Naive B cell (primary cell): ENCODE measurements around the gene SHFL. TPM values are rescaled to one million over a fixed set of nuclear protein-coding genes. Genes with fewer than 3 reads are reported as not detected.

Experiments
- ATAC-seq, 2 donors: fragments of 150-1000 bp; cut with Tn5 transposase; 2 replicates each; pipeline ENCODE4 v1.10.0; 2021; ENCODE audit warnings: low read depth in 2 of 2, mild to moderate bottlenecking in 2 of 2, moderate library complexity in 2 of 2
- DNase-seq: peaks from one replicate; pipeline ENCODE4 v3.0.0; 2022
- H3K27ac Mint-ChIP-seq, 6 donors: one replicate each; pipeline ENCODE4 v1.8.0; 2020 to 2022; ENCODE audit warnings: mild to moderate bottlenecking in 6 of 6, mixed read lengths in 6 of 6, moderate library complexity in 5 of 6, inconsistent platforms in 2 of 6
- H3K27me3 Mint-ChIP-seq, 3 donors: one replicate each; pipeline ENCODE4 v1.8.0; 2021 to 2022; ENCODE audit warnings: mixed read lengths in 3 of 3, mild to moderate bottlenecking in 1 of 3
- H3K36me3 Mint-ChIP-seq, 2 donors: one replicate each; pipeline ENCODE4 v1.8.0; 2020 to 2022; ENCODE audit warnings: mixed read lengths in 2 of 2, inconsistent platforms in 1 of 2, mild to moderate bottlenecking in 1 of 2
- H3K4me1 Mint-ChIP-seq, 3 donors: one replicate each; pipeline ENCODE4 v1.8.0; 2020 to 2022; ENCODE audit warnings: mixed read lengths in 3 of 3, inconsistent platforms in 1 of 3, mild to moderate bottlenecking in 1 of 3, moderate library complexity in 1 of 3
- H3K4me3 Mint-ChIP-seq, 8 donors: one replicate each; pipeline ENCODE4 v1.8.0; 2020 to 2022; ENCODE audit warnings: mild to moderate bottlenecking in 8 of 8, mixed read lengths in 8 of 8, moderate library complexity in 8 of 8, inconsistent platforms in 2 of 8
- H3K9me3 Mint-ChIP-seq, 7 donors: one replicate each; pipeline ENCODE4 v1.8.0; 2020 to 2022; ENCODE audit warnings: mixed read lengths in 7 of 7, mild to moderate bottlenecking in 5 of 7, inconsistent platforms in 2 of 7, moderate library complexity in 1 of 7
- polyA plus RNA-seq, 6 donors: library from polyadenylated mRNA; unstranded; fragments of 300-500 nt; fragmentation: Illumina TruSeq; gene quantifications; one replicate each; pipeline ENCODE4 v1.2.3, GENCODE V29; 2021; ENCODE audit warnings: low read depth in 6 of 6

Gene SHFL
- polyA plus RNA-seq, 6 donors from 2014 or later = 14.7 to 37.0 (median 23.8) TPM

DNA sequence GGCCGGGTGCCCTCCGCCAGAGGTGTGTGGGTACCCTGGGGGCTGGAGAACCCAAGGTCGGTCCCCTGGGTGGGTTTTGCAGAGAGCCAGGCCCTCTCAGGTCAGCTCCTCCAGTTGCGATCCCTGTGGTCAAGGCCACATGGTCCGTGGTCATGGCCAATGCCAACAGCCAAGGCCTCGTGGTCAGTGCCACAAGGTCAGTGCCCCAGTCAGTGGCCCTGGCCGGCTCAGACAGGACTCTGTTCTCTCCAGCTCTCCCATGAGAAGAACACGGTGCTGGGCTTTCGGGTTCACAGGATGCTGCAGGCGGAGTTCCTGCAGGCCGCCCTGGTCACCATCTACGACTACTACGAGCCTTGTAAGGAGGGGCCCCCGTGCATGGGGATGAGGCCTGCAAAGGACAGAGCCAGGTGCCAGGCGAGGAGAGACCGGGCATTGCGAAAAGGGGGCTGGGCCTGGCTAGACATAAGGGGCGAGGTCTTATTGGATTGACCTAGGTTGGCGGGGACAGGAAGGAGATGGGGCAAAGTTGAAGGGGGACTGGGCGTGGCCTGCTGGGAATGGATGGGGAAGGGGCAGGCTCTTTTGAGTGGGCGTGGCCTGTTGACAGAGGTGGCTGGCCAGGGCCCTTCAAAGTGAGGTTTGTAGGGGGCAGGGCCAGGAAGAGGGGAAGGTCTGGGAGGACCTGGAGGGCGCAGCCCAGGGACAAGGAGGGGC lies 15.2 kb upstream of the SHFL start:
- Mint-ChIP-seq H3K4me1 (peaks cover 0 to 6% (median under 1%) of the 10 kb centered on the region in 3 donors), H3K9me3 (peaks cover 5 to 17% (median 10%) of the 10 kb centered on the region in 7 donors), H3K27ac (peak overlapping the region in 1 of 6 donors; percentile 67), H3K4me3 (peak overlapping the region in 1 of 8 donors; percentile 62), H3K27me3 (peaks cover 11 to 39% (median 38%) of the 10 kb centered on the region in 3 donors), H3K36me3 (peaks cover 2 to 16% of the 10 kb centered on the region in 2 donors)
- ATAC-seq (no peak), DNase-seq (no peak)

- Mint-ChIP-seq H3K4me1 (peaks cover 0 to 6% (median 4%) of the 10 kb centered on the region in 3 donors), H3K9me3 (peaks cover 10 to 16% (median 12%) of the 10 kb centered on the region in 7 donors), H3K27me3 (peaks cover 6 to 37% (median 28%) of the 10 kb centered on the region in 3 donors), H3K27ac (no peak overlapping the region), H3K4me3 (no peak overlapping the region), H3K36me3 (peaks cover 0 to 19% of the 10 kb centered on the region in 2 donors)
- DNase-seq = no peak
- ATAC-seq = peak; percentile 56 to 58
These were observed 12.0 kb upstream of the SHFL start for GRCh38 chr19:10074153-10074552.

- Mint-ChIP-seq H3K9me3 (peaks cover 10 to 16% (median 11%) of the 10 kb centered on the region in 7 donors), H3K27me3 (peaks cover 0 to 25% (median 17%) of the 10 kb centered on the region in 3 donors), H3K4me3 (no peak overlapping the region), H3K4me1 (peaks cover 0 to 4% (median 0%) of the 10 kb centered on the region in 3 donors), H3K36me3 (peaks cover 0 to 16% of the 10 kb centered on the region in 2 donors), H3K27ac (no peak overlapping the region)
- DNase-seq (no peak), ATAC-seq (no peak)
These were observed 9.6 kb upstream of the SHFL start for GRCh38 chr19:10076535-10076934.

- Mint-ChIP-seq H3K4me3 (no peak overlapping the region), H3K4me1 (peaks cover 0 to 4% (median 0%) of the 10 kb centered on the region in 3 donors), H3K36me3 (peaks cover 0 to 11% of the 10 kb centered on the region in 2 donors), H3K27ac (peak overlapping the region in 1 of 6 donors; percentile 56), H3K27me3 (peaks cover 0 to 21% (median 12%) of the 10 kb centered on the region in 3 donors), H3K9me3 (peaks cover 6 to 12% (median 9%) of the 10 kb centered on the region in 7 donors)
- ATAC-seq (no peak), DNase-seq (no peak)
These were observed 7.8 kb upstream of the SHFL start for GRCh38 chr19:10078329-10078728.

GRCh38 chr19:10079031-10079453 lies 7.1 kb upstream of the SHFL start:
- DNase-seq = no peak
- no peak for ATAC-seq
- H3K4me1 Mint-ChIP-seq = peaks cover 0 to 4% (median 0%) of the 10 kb centered on the region in 3 donors
- H3K4me3 Mint-ChIP-seq = no peak overlapping the region
- H3K9me3 Mint-ChIP-seq = peaks cover 3 to 12% (median 6%) of the 10 kb centered on the region in 7 donors
- peaks cover 0 to 11% of the 10 kb centered on the region in 2 donors for H3K36me3 Mint-ChIP-seq
- H3K27me3 Mint-ChIP-seq = peaks cover 0 to 21% (median 12%) of the 10 kb centered on the region in 3 donors
- no peak overlapping the region for H3K27ac Mint-ChIP-seq

DNA sequence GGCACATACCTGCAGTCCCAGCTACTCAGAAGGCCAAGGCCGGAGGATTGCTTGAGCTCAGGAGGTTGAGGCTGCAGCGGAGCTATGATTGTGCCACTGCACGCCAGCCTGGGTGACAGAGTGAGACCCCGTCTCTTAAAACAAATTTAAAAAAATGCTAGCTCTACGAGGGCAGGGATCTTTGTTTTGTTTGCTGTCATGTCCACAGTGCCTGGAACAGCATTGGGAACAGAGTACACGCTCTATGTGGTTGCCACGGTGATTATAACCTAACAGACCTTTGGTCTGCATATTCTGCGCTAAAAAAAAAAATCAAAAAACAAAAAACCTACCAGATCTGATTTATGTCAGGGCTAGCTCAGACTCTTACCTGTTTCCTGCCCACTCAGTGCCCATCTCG lies 2.2 kb upstream of the SHFL start:
- peak overlapping the region in 4 of 8 donors; percentile 3 to 84 (median 62) for H3K4me3 Mint-ChIP-seq
- no peaks in the 10 kb centered on the region for H3K9me3 Mint-ChIP-seq
- DNase-seq = no peak
- ATAC-seq = no peak
- peaks cover 10 to 22% (median 18%) of the 10 kb centered on the region in 3 donors for H3K4me1 Mint-ChIP-seq
- peak overlapping the region in 1 of 6 donors; percentile 73 for H3K27ac Mint-ChIP-seq
- peaks cover 0 to 4% (median 0%) of the 10 kb centered on the region in 3 donors for H3K27me3 Mint-ChIP-seq
- H3K36me3 Mint-ChIP-seq = no peaks in the 10 kb centered on the region

DNA sequence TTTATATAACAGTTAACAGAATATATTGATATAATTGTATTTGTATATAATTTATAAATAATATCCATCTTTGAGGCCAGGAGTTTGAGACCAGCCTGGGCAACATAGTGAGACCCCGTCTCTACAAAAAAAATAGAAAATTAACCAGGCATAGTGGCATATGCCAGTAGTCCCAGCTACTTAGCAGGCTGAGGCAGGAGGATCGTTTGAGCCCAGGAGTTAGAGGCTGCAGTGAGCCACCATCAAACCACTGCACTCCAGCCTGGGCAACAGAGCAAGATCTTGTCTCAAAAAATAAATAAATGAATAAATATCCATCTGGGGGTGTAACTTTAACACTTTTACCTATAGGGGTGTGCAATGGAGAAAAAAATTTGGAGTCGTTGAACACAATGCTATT lies 1.3 kb upstream of the SHFL start:
- Mint-ChIP-seq H3K4me1 (peaks cover 10 to 22% (median 18%) of the 10 kb centered on the region in 3 donors), H3K36me3 (peaks cover 0 to 1% of the 10 kb centered on the region in 2 donors)

DNA sequence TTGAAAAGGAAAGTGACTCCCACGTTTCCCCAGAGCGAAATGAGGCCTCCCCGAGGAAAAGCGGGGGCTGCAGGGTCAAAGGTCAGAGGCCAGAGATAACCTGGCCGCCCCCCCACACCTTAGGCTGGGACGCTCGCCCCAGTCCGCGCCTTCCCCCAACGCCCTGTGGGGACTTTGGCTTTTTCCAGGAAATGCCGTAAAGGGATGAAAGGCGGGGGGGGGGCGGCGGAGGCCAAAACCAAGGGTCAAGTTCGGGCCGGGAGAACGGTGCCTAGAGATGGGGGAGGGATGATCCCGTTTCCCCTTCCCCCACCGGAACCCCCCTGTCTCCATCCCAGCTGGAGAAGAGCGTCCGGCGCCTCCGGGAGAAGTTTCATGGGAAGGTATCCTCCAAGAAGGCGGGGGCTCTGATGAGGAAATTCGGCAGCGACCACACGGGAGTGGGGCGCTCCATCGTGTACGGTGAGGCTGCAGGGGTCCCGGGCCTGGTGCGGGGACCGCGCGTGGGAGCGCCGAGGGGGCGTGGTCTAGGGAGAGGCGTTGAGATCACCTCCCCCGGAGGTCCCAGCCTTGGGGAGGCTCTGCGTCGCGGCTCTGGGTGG lies 575 bp downstream of the SHFL start:
- peaks cover 13 to 24% (median 21%) of the 10 kb centered on the region in 3 donors for H3K4me1 Mint-ChIP-seq
- peaks cover 0 to 2% (median 0%) of the 10 kb centered on the region in 7 donors for H3K9me3 Mint-ChIP-seq
- H3K36me3 Mint-ChIP-seq = peaks cover 5% of the 10 kb centered on the region in 2 donors
- H3K27ac Mint-ChIP-seq = peak overlapping the region in 3 of 6 donors; percentile 5 to 79 (median 50)
- H3K27me3 Mint-ChIP-seq = no peaks in the 10 kb centered on the region
- ATAC-seq = no peak
- DNase-seq = no peak
- peak overlapping the region; percentile 71 to 94 (median 88) for H3K4me3 Mint-ChIP-seq

More for the DNA sequence above, 1.3 kb upstream of the SHFL start:
- DNase-seq = no peak
- Mint-ChIP-seq H3K27ac (peak overlapping the region in 4 of 6 donors; percentile 52 to 81 (median 68)), H3K9me3 (no peaks in the 10 kb centered on the region), H3K27me3 (no peaks in the 10 kb centered on the region), H3K4me3 (peak overlapping the region in 7 of 8 donors; percentile 77 to 94 (median 88))
- no peak for ATAC-seq

GRCh38 chr19:10087296-10088061 lies 1.4 kb downstream of the SHFL start:
- Mint-ChIP-seq H3K4me1 (peaks cover 18 to 30% (median 25%) of the 10 kb centered on the region in 3 donors), H3K36me3 (peaks cover 5 to 10% of the 10 kb centered on the region in 2 donors), H3K27me3 (no peaks in the 10 kb centered on the region)

DNA sequence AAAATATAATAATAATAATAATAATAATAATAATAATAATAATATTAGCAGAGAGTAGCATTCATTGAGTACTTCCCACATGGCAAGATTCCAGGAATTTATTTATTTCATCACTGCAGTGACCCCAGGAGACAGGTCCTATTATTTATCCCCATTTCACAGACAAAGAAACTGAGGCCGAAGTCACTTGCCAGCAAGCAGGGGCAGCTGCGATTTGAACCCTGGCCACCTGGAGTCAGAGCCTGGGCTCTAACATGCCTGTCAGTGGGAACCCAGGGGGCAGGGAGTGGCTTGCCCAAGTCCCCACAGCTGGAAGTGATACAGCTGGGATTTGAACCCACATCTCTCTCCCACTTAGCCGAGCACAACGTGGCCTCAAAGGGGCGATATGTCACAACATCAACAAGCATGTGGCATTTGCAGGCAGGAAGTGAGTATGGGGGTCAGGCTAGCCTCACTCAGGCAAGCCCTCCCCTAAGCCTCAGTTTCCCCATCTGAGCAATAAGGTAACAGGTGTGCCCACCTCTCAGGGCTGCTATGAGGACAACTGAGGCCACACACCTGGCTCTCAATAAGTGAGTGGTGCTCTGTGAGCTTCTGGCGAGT lies 2.9 kb downstream of the SHFL start:
- peaks cover 11 to 25% of the 10 kb centered on the region in 2 donors for H3K36me3 Mint-ChIP-seq
- peak overlapping the region in 2 of 8 donors; percentile 30 to 50 for H3K4me3 Mint-ChIP-seq

More at GRCh38 chr19:10087296-10088061, 1.4 kb downstream of the SHFL start:
- Mint-ChIP-seq H3K9me3 (peaks cover 0 to 2% (median 0%) of the 10 kb centered on the region in 7 donors), H3K27ac (peak overlapping the region in 2 of 6 donors; percentile 5 to 79), H3K4me3 (peak overlapping the region; percentile 71 to 94 (median 88))
- DNase-seq (no peak), ATAC-seq (no peak)

GRCh38 chr19:10089801-10090375 lies 3.8 kb downstream of the SHFL start:
- Mint-ChIP-seq H3K27me3 (no peaks in the 10 kb centered on the region), H3K4me3 (peak overlapping the region in 1 of 8 donors; percentile 50), H3K27ac (peak overlapping the region in 1 of 6 donors; percentile 40), H3K9me3 (peaks cover 0 to 2% (median 0%) of the 10 kb centered on the region in 7 donors), H3K4me1 (peaks cover 24 to 36% (median 30%) of the 10 kb centered on the region in 3 donors), H3K36me3 (peaks cover 11 to 25% of the 10 kb centered on the region in 2 donors)
- no peak for ATAC-seq
- no peak for DNase-seq

More for the DNA sequence above, 2.9 kb downstream of the SHFL start:
- peaks cover 0 to 2% (median 0%) of the 10 kb centered on the region in 7 donors for H3K9me3 Mint-ChIP-seq
- peaks cover 24 to 36% (median 30%) of the 10 kb centered on the region in 3 donors for H3K4me1 Mint-ChIP-seq
- no peaks in the 10 kb centered on the region for H3K27me3 Mint-ChIP-seq
- DNase-seq (no peak), ATAC-seq (no peak)
- H3K27ac Mint-ChIP-seq = peak overlapping the region in 1 of 6 donors; percentile 30

- peak overlapping the region in 3 of 8 donors; percentile 19 to 61 (median 55) for H3K4me3 Mint-ChIP-seq
- H3K27me3 Mint-ChIP-seq = no peaks in the 10 kb centered on the region
- ATAC-seq (no peak), DNase-seq (no peak)
- H3K4me1 Mint-ChIP-seq = peaks cover 21 to 27% (median 24%) of the 10 kb centered on the region in 3 donors
- H3K36me3 Mint-ChIP-seq = peaks cover 11 to 25% of the 10 kb centered on the region in 2 donors
- H3K27ac Mint-ChIP-seq = peak overlapping the region in 4 of 6 donors; percentile 33 to 87 (median 78)
- peaks cover 0 to 2% (median 0%) of the 10 kb centered on the region in 7 donors for H3K9me3 Mint-ChIP-seq
These were observed 5.2 kb downstream of the SHFL start for GRCh38 chr19:10091370-10091687.
